ENCODE measurements around the gene ZHX3.

Gene ZHX3

GRCh38 chr20:41160686-41161085, 156.8 kb downstream of the ZHX3 start:
- TF ChIP-seq, protein P1, sequence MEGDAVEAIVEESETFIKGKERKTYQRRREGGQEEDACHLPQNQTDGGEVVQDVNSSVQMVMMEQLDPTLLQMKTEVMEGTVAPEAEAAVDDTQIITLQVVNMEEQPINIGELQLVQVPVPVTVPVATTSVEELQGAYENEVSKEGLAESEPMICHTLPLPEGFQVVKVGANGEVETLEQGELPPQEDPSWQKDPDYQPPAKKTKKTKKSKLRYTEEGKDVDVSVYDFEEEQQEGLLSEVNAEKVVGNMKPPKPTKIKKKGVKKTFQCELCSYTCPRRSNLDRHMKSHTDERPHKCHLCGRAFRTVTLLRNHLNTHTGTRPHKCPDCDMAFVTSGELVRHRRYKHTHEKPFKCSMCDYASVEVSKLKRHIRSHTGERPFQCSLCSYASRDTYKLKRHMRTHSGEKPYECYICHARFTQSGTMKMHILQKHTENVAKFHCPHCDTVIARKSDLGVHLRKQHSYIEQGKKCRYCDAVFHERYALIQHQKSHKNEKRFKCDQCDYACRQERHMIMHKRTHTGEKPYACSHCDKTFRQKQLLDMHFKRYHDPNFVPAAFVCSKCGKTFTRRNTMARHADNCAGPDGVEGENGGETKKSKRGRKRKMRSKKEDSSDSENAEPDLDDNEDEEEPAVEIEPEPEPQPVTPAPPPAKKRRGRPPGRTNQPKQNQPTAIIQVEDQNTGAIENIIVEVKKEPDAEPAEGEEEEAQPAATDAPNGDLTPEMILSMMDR (IDR thresholded peaks at IDR 0.05) = no peak
- Histone ChIP-seq H3K4me3 (ENCODE audit: low read depth in 1 of 2, low read length in 1 of 2) (no peak overlapping the region), H3K9me3 (no peaks in the 10 kb centered on the region), H3K27ac (no peak overlapping the region), H3K4me1 (ENCODE audit: control insufficient read depth in 1 of 2, insufficient read depth in 1 of 2, low read depth in 1 of 2, low read length in 1 of 2) (no peaks in the 10 kb centered on the region), H3K36me3 (no peaks in the 10 kb centered on the region), H3K27me3 (peaks cover 62% of the 10 kb centered on the region)

DNA sequence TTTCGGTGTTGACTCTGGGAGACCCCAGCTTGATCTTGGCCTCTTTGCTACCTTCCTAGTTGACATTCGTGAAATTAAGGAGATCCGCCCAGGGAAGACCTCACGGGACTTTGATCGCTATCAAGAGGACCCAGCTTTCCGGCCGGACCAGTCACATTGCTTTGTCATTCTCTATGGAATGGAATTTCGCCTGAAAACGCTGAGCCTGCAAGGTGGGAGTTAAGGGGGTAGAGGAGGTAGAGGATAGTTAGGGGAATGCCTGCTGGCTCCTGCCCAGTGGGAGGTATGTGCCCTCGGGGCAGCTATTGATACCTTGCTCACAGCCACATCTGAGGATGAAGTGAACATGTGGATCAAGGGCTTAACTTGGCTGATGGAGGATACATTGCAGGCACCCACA, 158.0 kb downstream of the ZHX3 start:
- Histone ChIP-seq H3K27me3 (peaks cover 60% of the 10 kb centered on the region), H3K4me3 (ENCODE audit: low read depth in 1 of 2, low read length in 1 of 2) (no peak overlapping the region), H3K36me3 (no peaks in the 10 kb centered on the region), H3K4me1 (ENCODE audit: control insufficient read depth in 1 of 2, insufficient read depth in 1 of 2, low read depth in 1 of 2, low read length in 1 of 2) (no peaks in the 10 kb centered on the region), H3K9me3 (no peaks in the 10 kb centered on the region), H3K27ac (no peak overlapping the region)
- TF ChIP-seq, protein P1 (IDR thresholded peaks at IDR 0.05) = no peak

DNA sequence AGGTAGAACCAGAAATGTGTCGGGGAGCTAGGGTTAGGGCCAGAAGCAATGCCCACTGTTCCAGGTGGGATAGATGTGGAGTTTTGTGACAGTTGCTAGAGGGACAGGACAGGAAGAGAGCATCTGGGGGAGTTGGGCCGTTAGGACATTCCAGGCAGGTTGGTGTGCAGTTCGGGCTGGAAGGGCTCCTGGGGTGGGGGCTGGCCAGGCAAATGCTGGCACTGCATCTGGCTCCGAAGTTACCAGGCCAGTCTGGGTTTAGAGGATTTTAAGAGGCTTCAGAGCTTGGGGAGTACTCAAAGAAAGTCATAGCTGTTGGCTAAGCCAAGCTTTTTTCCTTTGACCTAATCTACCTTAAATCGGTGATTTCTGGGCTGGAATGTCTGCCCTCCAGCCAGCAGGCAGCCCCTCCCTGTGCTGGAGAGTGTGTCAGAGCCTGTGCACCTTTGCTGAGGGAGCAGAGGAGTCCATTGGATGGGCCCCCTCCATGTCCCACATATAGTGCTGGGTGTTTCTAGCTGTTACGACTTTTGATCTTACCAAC, 159.4 kb downstream of the ZHX3 start:
- TF ChIP-seq, protein P1 (IDR thresholded peaks at IDR 0.05) = no peak
- Histone ChIP-seq H3K27ac (no peak overlapping the region), H3K27me3 (peaks cover 62% of the 10 kb centered on the region), H3K4me1 (ENCODE audit: control insufficient read depth in 1 of 2, insufficient read depth in 1 of 2, low read depth in 1 of 2, low read length in 1 of 2) (no peaks in the 10 kb centered on the region), H3K36me3 (no peaks in the 10 kb centered on the region), H3K4me3 (ENCODE audit: low read depth in 1 of 2, low read length in 1 of 2) (no peak overlapping the region), H3K9me3 (no peaks in the 10 kb centered on the region)

GRCh38 chr20:41155261-41155660, 162.3 kb downstream of the ZHX3 start:
- Histone ChIP-seq H3K4me3 (ENCODE audit: low read depth in 1 of 2, low read length in 1 of 2) (no peak overlapping the region), H3K36me3 (no peaks in the 10 kb centered on the region), H3K27ac (no peak overlapping the region), H3K27me3 (peaks cover 84% of the 10 kb centered on the region), H3K9me3 (no peaks in the 10 kb centered on the region), H3K4me1 (ENCODE audit: control insufficient read depth in 1 of 2, insufficient read depth in 1 of 2, low read depth in 1 of 2, low read length in 1 of 2) (no peaks in the 10 kb centered on the region)
- TF ChIP-seq, protein P1 (IDR thresholded peaks at IDR 0.05) = no peak

DNA sequence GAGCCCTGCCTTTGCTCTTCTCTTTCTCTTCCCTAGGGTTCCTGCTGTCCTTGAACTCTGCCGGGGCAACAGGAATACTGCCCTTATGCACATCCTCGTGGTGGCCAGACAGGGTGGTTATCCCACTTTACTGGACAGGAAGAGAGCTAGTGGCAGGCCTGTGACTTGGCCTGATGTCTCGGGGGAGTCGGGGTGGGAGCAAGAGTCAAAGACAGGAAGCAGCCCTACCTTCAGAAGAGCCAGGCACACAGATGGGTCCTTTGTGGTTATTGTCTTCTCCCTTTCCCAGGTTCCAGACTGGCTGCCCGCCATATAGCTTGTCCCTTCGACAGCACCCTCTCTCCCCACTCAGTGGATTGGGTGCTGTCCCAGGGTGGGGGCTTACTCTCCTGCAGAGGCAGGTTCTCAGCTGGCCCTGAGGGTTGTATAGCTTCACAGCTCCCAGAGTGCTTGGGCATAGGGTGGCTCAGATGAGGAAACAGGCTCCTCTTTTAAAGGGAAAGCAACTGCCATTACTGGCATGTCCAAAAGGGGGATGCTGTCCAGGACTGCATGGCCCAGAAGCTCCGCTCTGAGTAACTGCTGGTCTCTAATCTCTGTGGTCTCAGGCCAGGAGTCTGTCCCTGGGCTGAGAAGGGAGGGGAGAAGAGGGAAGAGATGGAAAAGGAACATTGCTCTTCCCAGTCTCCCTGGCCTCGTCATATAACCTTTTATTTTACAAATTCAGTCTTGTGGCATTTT, 162.9 kb downstream of the ZHX3 start:
- TF ChIP-seq, protein P1 (IDR thresholded peaks at IDR 0.05) = no peak
- Histone ChIP-seq H3K36me3 (no peaks in the 10 kb centered on the region), H3K27ac (no peak overlapping the region), H3K9me3 (no peaks in the 10 kb centered on the region), H3K4me3 (ENCODE audit: low read depth in 1 of 2, low read length in 1 of 2) (no peak overlapping the region), H3K4me1 (ENCODE audit: control insufficient read depth in 1 of 2, insufficient read depth in 1 of 2, low read depth in 1 of 2, low read length in 1 of 2) (no peaks in the 10 kb centered on the region), H3K27me3 (peaks cover 80% of the 10 kb centered on the region)

Measured in neutrophil (primary cell).